Activated T-helper 17 cell treated with anti-CD3 and anti-CD28 coated beads, Interleukin-2, amount 50 U/mL, for 72 hours (primary cell): ENCODE data around the gene TRIM65. TPM values are rescaled to one million over a fixed set of nuclear protein-coding genes. Genes with fewer than 3 reads are reported as not detected.

ENCODE experiments used
- ATAC-seq: fragments of 150-1000 bp; cut with Tn5 transposase; replicated peaks from 2 replicates; pipeline ENCODE4 v1.10.0; 2021; ENCODE audit warnings: mild to moderate bottlenecking, moderate library complexity
- H3K27ac Mint-ChIP-seq: one replicate; pipeline ENCODE4 v1.8.0; 2022; ENCODE audit warnings: mixed read lengths
- H3K27me3 Mint-ChIP-seq: one replicate; pipeline ENCODE4 v1.8.0; 2022; ENCODE audit warnings: mixed read lengths
- H3K36me3 Mint-ChIP-seq: one replicate; pipeline ENCODE4 v1.8.0; 2022; ENCODE audit warnings: low read depth, mild to moderate bottlenecking, mixed read lengths
- H3K4me1 Mint-ChIP-seq: one replicate; pipeline ENCODE4 v1.8.0; 2022; ENCODE audit warnings: mixed read lengths
- H3K4me3 Mint-ChIP-seq: one replicate; pipeline ENCODE4 v1.8.0; 2022; ENCODE audit warnings: mild to moderate bottlenecking, mixed read lengths
- H3K9me3 Mint-ChIP-seq: one replicate; pipeline ENCODE4 v1.8.0; 2022; ENCODE audit warnings: mixed read lengths
- total RNA-seq, 2 donors: library from RNA; stranded (reverse); gene quantifications; one replicate each; pipeline ENCODE4 v1.2.3, GENCODE V29; 2022

Gene TRIM65
- total RNA-seq: 10 to 100 TPM; 20.3 to 33.9 TPM

- Mint-ChIP-seq H3K27ac (peak within 1 kb of the TSS; percentile 84), H3K27me3 (no peaks in the 10 kb centered on the region)
- ATAC-seq: peak; percentile 94
These were observed at the start of gene TRIM65 for GRCh38 chr17:75896415-75897159. Gene TRIM65 (minus strand): TSS chr17:75896951. CDS start chr17:75896937, 14 bp downstream.

GRCh38 chr17:75945211-75945610 is 48.5 kb upstream of the TRIM65 start:
- Mint-ChIP-seq H3K27ac (no peak overlapping the region), H3K27me3 (no peaks in the 10 kb centered on the region), H3K4me3 (no peak overlapping the region), H3K4me1 (peaks cover 4% of the 10 kb centered on the region), H3K9me3 (no peaks in the 10 kb centered on the region), H3K36me3 (peaks cover 46% of the 10 kb centered on the region)
- no peak for ATAC-seq

More at GRCh38 chr17:75896415-75897159, at the start of gene TRIM65:
- Mint-ChIP-seq H3K4me3 (peak within 1 kb of the TSS; percentile 88), H3K36me3 (peaks cover 35% of the 10 kb centered on the region), H3K9me3 (no peaks in the 10 kb centered on the region), H3K4me1 (peaks cover 15% of the 10 kb centered on the region)

GRCh38 chr17:75943491-75943890 is 46.7 kb upstream of the TRIM65 start:
- Mint-ChIP-seq H3K4me3 (no peak overlapping the region), H3K9me3 (no peaks in the 10 kb centered on the region), H3K36me3 (peaks cover 29% of the 10 kb centered on the region), H3K27ac (no peak overlapping the region), H3K4me1 (peaks cover 4% of the 10 kb centered on the region), H3K27me3 (no peaks in the 10 kb centered on the region)
- ATAC-seq: no peak

GRCh38 chr17:75942473-75942872 is 45.7 kb upstream of the TRIM65 start:
- peaks cover 19% of the 10 kb centered on the region for H3K36me3 Mint-ChIP-seq
- no peak for ATAC-seq
- H3K4me1 Mint-ChIP-seq: peaks cover 4% of the 10 kb centered on the region
- no peak overlapping the region for H3K4me3 Mint-ChIP-seq
- no peaks in the 10 kb centered on the region for H3K27me3 Mint-ChIP-seq
- no peaks in the 10 kb centered on the region for H3K9me3 Mint-ChIP-seq
- no peak overlapping the region for H3K27ac Mint-ChIP-seq

GRCh38 chr17:75941442-75941819 is 44.7 kb upstream of the TRIM65 start:
- Mint-ChIP-seq H3K27ac (no peak overlapping the region), H3K27me3 (no peaks in the 10 kb centered on the region), H3K4me3 (peak overlapping the region; percentile 78), H3K36me3 (peaks cover 8% of the 10 kb centered on the region), H3K9me3 (no peaks in the 10 kb centered on the region), H3K4me1 (peaks cover 4% of the 10 kb centered on the region)
- ATAC-seq: no peak

- H3K4me1 Mint-ChIP-seq: peaks cover 4% of the 10 kb centered on the region
- ATAC-seq: peak; percentile 100
These were observed 44.1 kb upstream of the TRIM65 start, which contains the start of gene FBF1 for GRCh38 chr17:75940727-75941441. Gene FBF1 (minus strand): TSS chr17:75941042. CDS start chr17:75938149, 2,893 bp downstream.

GRCh38 chr17:75937652-75938051 is 40.9 kb upstream of the TRIM65 start:
- no peaks in the 10 kb centered on the region for H3K36me3 Mint-ChIP-seq
- no peak overlapping the region for H3K4me3 Mint-ChIP-seq
- H3K27ac Mint-ChIP-seq: no peak overlapping the region
- ATAC-seq: no peak
- no peaks in the 10 kb centered on the region for H3K27me3 Mint-ChIP-seq
- no peaks in the 10 kb centered on the region for H3K9me3 Mint-ChIP-seq
- peaks cover 4% of the 10 kb centered on the region for H3K4me1 Mint-ChIP-seq

More at GRCh38 chr17:75940727-75941441, 44.1 kb upstream of the TRIM65 start, which contains the start of gene FBF1:
- Mint-ChIP-seq H3K27me3 (no peaks in the 10 kb centered on the region), H3K9me3 (no peaks in the 10 kb centered on the region), H3K36me3 (peaks cover 6% of the 10 kb centered on the region), H3K27ac (peak within 1 kb of the TSS; percentile 45), H3K4me3 (peak within 1 kb of the TSS; percentile 78)

- Mint-ChIP-seq H3K36me3 (no peaks in the 10 kb centered on the region), H3K27me3 (no peaks in the 10 kb centered on the region), H3K27ac (no peak overlapping the region), H3K4me1 (no peaks in the 10 kb centered on the region), H3K4me3 (no peak overlapping the region), H3K9me3 (no peaks in the 10 kb centered on the region)
- ATAC-seq: no peak
These were observed 37.1 kb upstream of the TRIM65 start for GRCh38 chr17:75933808-75934207.

GRCh38 chr17:75932852-75933251 is 36.1 kb upstream of the TRIM65 start:
- no peak overlapping the region for H3K27ac Mint-ChIP-seq
- H3K27me3 Mint-ChIP-seq: no peaks in the 10 kb centered on the region
- no peaks in the 10 kb centered on the region for H3K36me3 Mint-ChIP-seq
- no peak overlapping the region for H3K4me3 Mint-ChIP-seq
- H3K4me1 Mint-ChIP-seq: no peaks in the 10 kb centered on the region
- no peaks in the 10 kb centered on the region for H3K9me3 Mint-ChIP-seq
- ATAC-seq: no peak

GRCh38 chr17:75931062-75931461 is 34.3 kb upstream of the TRIM65 start:
- Mint-ChIP-seq H3K36me3 (no peaks in the 10 kb centered on the region), H3K9me3 (no peaks in the 10 kb centered on the region), H3K4me3 (no peak overlapping the region), H3K27me3 (no peaks in the 10 kb centered on the region), H3K27ac (no peak overlapping the region), H3K4me1 (no peaks in the 10 kb centered on the region)
- no peak for ATAC-seq

- Mint-ChIP-seq H3K36me3 (no peaks in the 10 kb centered on the region), H3K9me3 (no peaks in the 10 kb centered on the region), H3K4me3 (no peak overlapping the region), H3K27me3 (no peaks in the 10 kb centered on the region), H3K4me1 (no peaks in the 10 kb centered on the region), H3K27ac (no peak overlapping the region)
- ATAC-seq: no peak
These were observed 30.7 kb upstream of the TRIM65 start for GRCh38 chr17:75927286-75927922.

GRCh38 chr17:75926456-75926855 is 29.7 kb upstream of the TRIM65 start:
- H3K4me3 Mint-ChIP-seq: no peak overlapping the region
- H3K9me3 Mint-ChIP-seq: no peaks in the 10 kb centered on the region
- H3K27me3 Mint-ChIP-seq: no peaks in the 10 kb centered on the region
- H3K4me1 Mint-ChIP-seq: no peaks in the 10 kb centered on the region
- no peak overlapping the region for H3K27ac Mint-ChIP-seq
- H3K36me3 Mint-ChIP-seq: no peaks in the 10 kb centered on the region
- ATAC-seq: no peak

- H3K27me3 Mint-ChIP-seq: no peaks in the 10 kb centered on the region
- no peaks in the 10 kb centered on the region for H3K9me3 Mint-ChIP-seq
- H3K27ac Mint-ChIP-seq: no peak overlapping the region
- no peaks in the 10 kb centered on the region for H3K36me3 Mint-ChIP-seq
- H3K4me1 Mint-ChIP-seq: no peaks in the 10 kb centered on the region
- no peak overlapping the region for H3K4me3 Mint-ChIP-seq
- no peak for ATAC-seq
These were observed 29.2 kb upstream of the TRIM65 start for GRCh38 chr17:75925912-75926311.

- Mint-ChIP-seq H3K27me3 (no peaks in the 10 kb centered on the region), H3K4me3 (no peak overlapping the region), H3K36me3 (no peaks in the 10 kb centered on the region), H3K9me3 (no peaks in the 10 kb centered on the region), H3K27ac (no peak overlapping the region), H3K4me1 (no peaks in the 10 kb centered on the region)
- ATAC-seq: no peak
These were observed 28.4 kb upstream of the TRIM65 start for GRCh38 chr17:75925103-75925502.
